Right lobe of liver (tissue), 4 donors: Measurements from ENCODE around the gene PLRG1.

ENCODE experiments used
- POLR2A ChIP-seq: fragments of 450-650 bp; IDR thresholded peaks from one replicate; pipeline ENCODE4 v1.6.1; 2017; ENCODE audit warnings: antibody characterized with exemption, mild to moderate bottlenecking
- TF ChIP-seq, protein P1 (sequence below), 4 donors: fragments of 200-600 bp in 3 of 4; fragments of 450-650 bp in 1 of 4; IDR thresholded peaks; one replicate each; pipeline versions ENCODE4 v1.5.1 to v1.8.0; 2016 to 2022; ENCODE audit warnings: antibody characterized with exemption in 4 of 4, mild to moderate bottlenecking in 2 of 4
- donor health status: DM: no; HTN: no; CAD: no.
- donor health status: DM: no; HTN: no; CAD: no.
- donor health status: DM: no; HTN: yes; CAD: no.

- TF ChIP-seq, protein P1, sequence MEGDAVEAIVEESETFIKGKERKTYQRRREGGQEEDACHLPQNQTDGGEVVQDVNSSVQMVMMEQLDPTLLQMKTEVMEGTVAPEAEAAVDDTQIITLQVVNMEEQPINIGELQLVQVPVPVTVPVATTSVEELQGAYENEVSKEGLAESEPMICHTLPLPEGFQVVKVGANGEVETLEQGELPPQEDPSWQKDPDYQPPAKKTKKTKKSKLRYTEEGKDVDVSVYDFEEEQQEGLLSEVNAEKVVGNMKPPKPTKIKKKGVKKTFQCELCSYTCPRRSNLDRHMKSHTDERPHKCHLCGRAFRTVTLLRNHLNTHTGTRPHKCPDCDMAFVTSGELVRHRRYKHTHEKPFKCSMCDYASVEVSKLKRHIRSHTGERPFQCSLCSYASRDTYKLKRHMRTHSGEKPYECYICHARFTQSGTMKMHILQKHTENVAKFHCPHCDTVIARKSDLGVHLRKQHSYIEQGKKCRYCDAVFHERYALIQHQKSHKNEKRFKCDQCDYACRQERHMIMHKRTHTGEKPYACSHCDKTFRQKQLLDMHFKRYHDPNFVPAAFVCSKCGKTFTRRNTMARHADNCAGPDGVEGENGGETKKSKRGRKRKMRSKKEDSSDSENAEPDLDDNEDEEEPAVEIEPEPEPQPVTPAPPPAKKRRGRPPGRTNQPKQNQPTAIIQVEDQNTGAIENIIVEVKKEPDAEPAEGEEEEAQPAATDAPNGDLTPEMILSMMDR (IDR thresholded peaks at IDR 0.05), result no peak
- no peak for TF ChIP-seq POLR2A
Measured at GRCh38 chr4:154490583-154491340, 59.4 kb downstream of the PLRG1 start.
